HUES6 (cell line): ENCODE measurements around the gene CUX1.

ENCODE experiments used
- H3K27ac ChIP-seq: 2 replicates; pipeline ENCODE4 v1.7.0; 2013; ENCODE audit warnings: low read depth, mild to moderate bottlenecking, low read length, inconsistent platforms
- H3K27me3 ChIP-seq: 2 replicates; pipeline ENCODE4 v1.6.1; 2013; ENCODE audit warnings: low read length; ENCODE audit not compliant: control insufficient read depth, insufficient read depth
- H3K36me3 ChIP-seq: 2 replicates; pipeline ENCODE4 v1.6.1; 2013; ENCODE audit warnings: low read length; ENCODE audit not compliant: control insufficient read depth, insufficient read depth
- H3K4me1 ChIP-seq: 2 replicates; pipeline ENCODE4 v1.6.1; 2013; ENCODE audit warnings: low read length; ENCODE audit not compliant: control insufficient read depth, insufficient read depth
- H3K4me3 ChIP-seq: 2 replicates; pipeline ENCODE4 v1.5.1; 2013; ENCODE audit warnings: low read depth, low read length
- H3K9ac ChIP-seq: one replicate; pipeline ENCODE4 v1.6.1; 2013; ENCODE audit warnings: mild to moderate bottlenecking, low read length
- H3K9me3 ChIP-seq: 2 replicates; pipeline ENCODE4 v1.6.1; 2013; ENCODE audit warnings: low read depth, low read length; ENCODE audit not compliant: control insufficient read depth, insufficient read depth

CUX1 gene

DNA sequence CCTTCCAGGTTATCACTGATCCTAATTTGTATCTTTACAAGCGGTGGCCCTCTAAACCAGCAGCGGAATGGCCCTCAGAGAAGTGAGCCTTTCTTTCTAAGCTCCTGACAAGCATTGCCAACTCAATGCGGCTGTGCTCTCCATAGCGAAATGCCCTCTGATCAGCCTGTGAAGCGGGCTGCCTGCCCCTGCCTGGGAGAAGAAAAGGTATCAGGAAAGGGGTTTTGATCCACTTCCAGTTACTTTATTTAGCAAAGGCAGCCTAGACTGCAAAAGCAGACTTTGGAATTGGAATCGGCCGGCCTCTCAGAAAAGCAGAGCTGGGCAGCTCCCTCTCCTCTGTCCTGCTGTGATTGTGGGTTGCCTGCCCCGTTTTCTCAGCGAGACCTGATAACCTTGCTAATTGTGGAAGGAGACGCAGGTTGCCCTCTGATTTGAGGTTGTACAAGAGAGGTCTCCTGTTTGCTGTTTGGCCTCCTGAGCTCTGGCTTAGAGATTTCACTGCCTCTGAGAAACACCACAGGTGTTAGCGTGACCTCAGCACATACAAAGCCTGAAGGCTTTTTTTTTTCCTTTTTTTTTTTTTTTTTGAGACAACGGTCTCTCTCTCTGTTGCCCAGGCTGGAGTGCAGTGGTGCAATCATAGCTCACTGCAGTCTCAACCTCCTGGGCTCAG, 415.3 kb downstream of the CUX1 start:
- H3K9me3 ChIP-seq: no peaks in the 10 kb centered on the region
- H3K9ac ChIP-seq: no peak overlapping the region
- H3K4me3 ChIP-seq: no peak overlapping the region
- peaks cover 52% of the 10 kb centered on the region for H3K36me3 ChIP-seq
- H3K27ac ChIP-seq: no peak overlapping the region
- no peaks in the 10 kb centered on the region for H3K27me3 ChIP-seq
- no peaks in the 10 kb centered on the region for H3K4me1 ChIP-seq

DNA sequence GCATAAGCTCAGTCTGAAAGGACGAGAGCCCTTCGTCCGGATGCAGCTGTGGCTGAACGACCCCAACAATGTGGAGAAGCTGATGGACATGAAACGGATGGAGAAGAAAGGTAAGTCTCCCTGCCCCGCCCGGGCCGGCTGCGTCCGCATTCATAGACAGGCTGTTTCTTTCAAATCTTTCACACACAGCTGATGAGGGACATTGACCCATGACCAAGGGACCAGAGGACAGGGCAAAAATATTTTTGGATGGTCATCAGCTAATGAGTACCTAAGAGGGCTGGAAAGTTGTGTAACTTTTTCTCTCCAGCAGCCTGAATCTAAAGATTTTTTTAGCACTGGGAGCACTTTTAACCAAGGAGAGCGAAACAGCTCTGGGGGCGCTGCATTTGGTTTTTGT, 416.7 kb downstream of the CUX1 start:
- Histone ChIP-seq H3K9ac (no peak overlapping the region), H3K9me3 (no peaks in the 10 kb centered on the region), H3K27me3 (no peaks in the 10 kb centered on the region), H3K4me3 (no peak overlapping the region), H3K36me3 (peaks cover 43% of the 10 kb centered on the region), H3K27ac (no peak overlapping the region), H3K4me1 (no peaks in the 10 kb centered on the region)

- Histone ChIP-seq H3K4me3 (no peak overlapping the region), H3K27ac (no peak overlapping the region), H3K4me1 (no peaks in the 10 kb centered on the region), H3K9ac (no peak overlapping the region), H3K9me3 (no peaks in the 10 kb centered on the region), H3K27me3 (no peaks in the 10 kb centered on the region), H3K36me3 (peaks cover 45% of the 10 kb centered on the region)
These were observed 417.6 kb downstream of the CUX1 start for GRCh38 chr7:102234801-102235550.

DNA sequence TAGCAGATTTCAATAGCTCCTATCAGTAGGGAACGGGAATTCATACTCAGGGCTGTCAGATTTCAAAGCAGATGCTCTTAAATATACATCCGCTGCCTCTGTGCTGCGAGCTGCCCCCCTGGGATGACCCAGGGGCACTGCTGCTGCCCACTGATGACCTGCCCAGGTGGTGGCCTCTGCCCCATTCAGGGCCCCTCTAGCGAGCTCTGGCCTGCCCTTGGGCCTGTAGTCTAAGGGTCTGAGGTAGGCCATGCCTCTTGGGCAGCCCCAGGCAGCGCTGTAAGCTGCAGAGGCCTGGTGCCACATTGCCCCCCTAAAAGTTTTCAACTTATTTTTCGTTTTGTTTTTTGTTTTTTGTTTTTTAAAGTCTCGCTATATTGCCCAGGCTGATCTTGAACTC, 418.7 kb downstream of the CUX1 start:
- Histone ChIP-seq H3K27ac (no peak overlapping the region), H3K27me3 (no peaks in the 10 kb centered on the region), H3K9ac (no peak overlapping the region), H3K9me3 (no peaks in the 10 kb centered on the region), H3K4me3 (no peak overlapping the region), H3K4me1 (no peaks in the 10 kb centered on the region), H3K36me3 (peaks cover 47% of the 10 kb centered on the region)

DNA sequence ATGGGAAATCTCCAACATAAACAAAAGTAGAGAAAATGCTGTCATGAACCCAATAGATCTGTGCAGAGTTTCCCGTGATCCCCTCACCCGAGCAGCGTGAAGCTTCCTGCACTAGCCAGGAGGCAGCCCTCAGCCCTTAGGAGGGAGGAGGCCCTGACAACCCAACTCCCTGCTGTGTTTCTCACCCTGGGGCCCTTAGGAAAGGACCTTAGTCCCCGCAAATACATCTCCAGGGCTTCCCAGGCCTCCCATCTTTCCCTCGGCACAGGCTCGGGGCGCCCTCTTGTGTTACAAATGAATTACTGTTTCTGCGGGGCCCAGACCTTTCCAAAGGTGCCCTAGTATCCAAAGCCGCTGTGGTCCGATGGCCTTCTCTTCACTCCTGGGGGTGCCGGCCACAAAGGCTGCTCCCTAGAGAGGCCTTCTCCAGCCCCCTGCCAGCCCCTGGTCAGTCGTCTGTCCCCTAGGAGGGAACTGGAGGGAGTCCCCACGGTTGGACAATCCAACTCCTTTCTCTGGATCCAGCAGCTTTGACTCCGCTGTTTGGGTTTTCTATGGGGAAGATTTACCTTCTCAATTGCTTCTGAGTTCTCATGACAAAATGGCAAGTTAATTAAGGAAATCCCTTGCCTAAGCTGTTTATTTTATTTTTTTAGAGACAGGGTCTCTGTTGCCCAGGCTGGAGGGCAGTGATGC, 419.3 kb downstream of the CUX1 start:
- Histone ChIP-seq H3K27me3 (no peaks in the 10 kb centered on the region), H3K4me3 (no peak overlapping the region), H3K9me3 (no peaks in the 10 kb centered on the region), H3K36me3 (peaks cover 53% of the 10 kb centered on the region), H3K9ac (no peak overlapping the region), H3K4me1 (no peaks in the 10 kb centered on the region), H3K27ac (no peak overlapping the region)

DNA sequence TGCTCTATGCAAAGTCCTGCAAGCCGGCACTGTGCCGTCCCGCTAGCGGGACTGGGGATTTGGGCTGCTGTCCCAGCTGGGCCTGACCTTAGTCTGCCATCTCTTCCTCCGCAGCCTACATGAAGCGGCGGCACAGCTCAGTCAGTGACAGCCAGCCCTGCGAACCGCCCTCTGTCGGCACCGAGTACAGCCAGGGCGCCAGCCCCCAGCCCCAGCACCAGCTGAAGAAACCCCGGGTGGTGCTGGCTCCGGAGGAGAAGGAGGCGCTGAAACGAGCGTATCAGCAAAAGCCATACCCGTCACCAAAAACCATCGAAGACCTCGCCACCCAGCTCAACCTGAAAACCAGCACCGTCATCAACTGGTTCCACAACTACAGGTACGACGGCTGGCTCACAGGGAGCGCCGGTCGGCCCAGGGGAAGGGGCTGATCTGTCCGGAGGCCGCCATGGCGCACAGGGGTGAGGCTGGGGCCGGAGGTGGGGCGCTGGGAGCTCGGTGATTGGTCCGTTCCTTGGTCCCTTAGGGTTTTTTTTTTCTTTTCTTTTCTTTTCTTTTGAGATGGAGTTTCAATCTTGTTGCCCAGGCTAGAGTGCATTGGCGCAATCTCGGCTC, 421.9 kb downstream of the CUX1 start:
- H3K4me1 ChIP-seq: no peaks in the 10 kb centered on the region
- no peak overlapping the region for H3K9ac ChIP-seq
- H3K27ac ChIP-seq: no peak overlapping the region
- H3K4me3 ChIP-seq: no peak overlapping the region
- H3K36me3 ChIP-seq: peaks cover 41% of the 10 kb centered on the region
- H3K27me3 ChIP-seq: no peaks in the 10 kb centered on the region
- H3K9me3 ChIP-seq: no peaks in the 10 kb centered on the region

DNA sequence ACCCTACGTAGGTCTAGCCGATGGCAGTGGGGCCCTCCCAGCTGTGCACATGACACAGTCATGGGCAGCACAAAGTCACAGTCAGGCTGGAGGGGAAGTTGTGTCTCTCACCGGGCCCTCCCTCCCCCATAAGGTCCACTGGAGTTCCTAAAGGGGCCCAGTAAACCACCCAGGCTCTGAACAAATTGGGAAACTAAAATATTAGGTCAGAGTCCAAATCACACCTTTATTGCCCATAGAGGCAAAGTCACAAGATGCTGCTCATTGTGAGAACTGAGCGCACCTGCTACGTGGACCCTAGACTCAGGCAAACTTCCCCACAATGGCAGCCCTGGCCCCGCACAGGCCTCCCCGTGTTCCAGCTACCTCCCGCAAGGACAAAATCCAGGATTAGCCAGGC, 424.0 kb downstream of the CUX1 start:
- Histone ChIP-seq H3K27ac (no peak overlapping the region), H3K4me3 (no peak overlapping the region), H3K9me3 (no peaks in the 10 kb centered on the region), H3K36me3 (peaks cover 37% of the 10 kb centered on the region), H3K4me1 (no peaks in the 10 kb centered on the region), H3K9ac (no peak overlapping the region), H3K27me3 (no peaks in the 10 kb centered on the region)

DNA sequence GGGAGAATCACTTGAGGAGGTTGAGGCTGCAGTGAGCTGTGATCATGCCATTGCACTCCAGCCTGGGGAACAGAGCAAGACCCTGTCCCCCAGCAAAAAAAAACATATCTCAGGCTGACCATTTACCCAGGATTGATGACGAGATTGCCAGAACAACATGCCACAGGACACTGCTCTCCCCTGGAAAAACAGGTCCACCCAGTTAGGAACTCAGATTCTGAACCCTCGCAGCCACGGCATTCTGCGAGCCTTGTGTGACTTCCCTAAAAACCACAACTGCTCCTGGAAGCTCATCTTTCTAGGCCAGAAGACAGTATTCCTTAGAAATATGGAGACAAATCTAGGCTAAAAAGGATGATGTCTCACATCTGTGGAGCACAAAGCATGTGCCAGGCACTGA, 427.2 kb downstream of the CUX1 start:
- Histone ChIP-seq H3K4me3 (no peak overlapping the region), H3K4me1 (no peaks in the 10 kb centered on the region), H3K27me3 (no peaks in the 10 kb centered on the region), H3K36me3 (peaks cover 34% of the 10 kb centered on the region), H3K9ac (peak overlapping the region; percentile 6), H3K9me3 (no peaks in the 10 kb centered on the region), H3K27ac (no peak overlapping the region)

DNA sequence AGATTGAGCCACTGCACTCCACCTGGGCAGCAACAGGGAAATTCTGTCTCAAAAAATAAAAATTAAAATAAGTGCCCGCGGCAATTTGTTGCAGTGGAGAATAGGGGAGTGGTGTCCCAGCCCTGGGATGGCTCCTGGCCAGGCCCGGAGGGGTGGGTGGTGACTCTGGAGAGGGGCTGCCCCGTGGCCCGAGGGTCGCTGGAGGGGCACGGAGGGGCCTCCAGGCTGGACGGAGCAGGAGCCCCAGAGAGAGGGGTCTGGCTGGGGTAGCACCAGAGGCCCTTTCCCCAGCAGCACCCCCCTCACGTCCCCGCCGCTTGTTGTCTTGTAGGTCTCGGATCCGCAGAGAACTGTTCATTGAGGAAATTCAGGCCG, 430.6 kb downstream of the CUX1 start:
- Histone ChIP-seq H3K4me3 (no peak overlapping the region; the same call in 1 of the 2 replicates), H3K27ac (peak overlapping the region; percentile 47; the same call in 1 of the 2 replicates), H3K27me3 (no peaks in the 10 kb centered on the region), H3K36me3 (peaks cover 19% of the 10 kb centered on the region), H3K9ac (no peak overlapping the region), H3K9me3 (no peaks in the 10 kb centered on the region), H3K4me1 (no peaks in the 10 kb centered on the region)

GRCh38 chr7:102248456-102249395, 431.3 kb downstream of the CUX1 start:
- no peaks in the 10 kb centered on the region for H3K27me3 ChIP-seq
- H3K4me1 ChIP-seq: no peaks in the 10 kb centered on the region
- H3K36me3 ChIP-seq: peaks cover 19% of the 10 kb centered on the region
- H3K9me3 ChIP-seq: no peaks in the 10 kb centered on the region
- peak overlapping the region; percentile 47; the same call in 1 of the 2 replicates for H3K27ac ChIP-seq
- H3K9ac ChIP-seq: no peak overlapping the region
- H3K4me3 ChIP-seq: no peak overlapping the region; the same call in 1 of the 2 replicates
